Neural crest cell (in vitro differentiated cells): ENCODE data around the gene RELL1. TPM values are rescaled to one million over a fixed set of nuclear protein-coding genes. Genes with fewer than 3 reads are reported as not detected.
A peak's percentile ranks its signal among the peaks of the same experiment; 100 is the strongest.

Experiments
- DNase-seq: peaks from one replicate; pipeline ENCODE4 v3.0.0; 2021; ENCODE audit warnings: low read depth, mixed read lengths, low spot score
- H3K27ac Mint-ChIP-seq: one replicate; pipeline ENCODE4 v1.8.0; 2021; ENCODE audit warnings: mild to moderate bottlenecking, mixed read lengths; ENCODE audit not compliant: unreplicated experiment
- H3K27me3 Mint-ChIP-seq: 2 replicates; pipeline ENCODE4 v1.8.0; 2021; ENCODE audit warnings: low read depth, mild to moderate bottlenecking, mixed read lengths
- H3K36me3 Mint-ChIP-seq: 2 replicates; pipeline ENCODE4 v1.8.0; 2021; ENCODE audit warnings: low read depth, mild to moderate bottlenecking, mixed read lengths
- H3K4me1 Mint-ChIP-seq: 2 replicates; pipeline ENCODE4 v1.8.0; 2021; ENCODE audit warnings: mixed read lengths
- H3K4me3 Mint-ChIP-seq: one replicate; pipeline ENCODE4 v1.8.0; 2021; ENCODE audit warnings: mild to moderate bottlenecking, mixed read lengths
- H3K9me3 Mint-ChIP-seq: 2 replicates; pipeline ENCODE4 v1.8.0; 2021; ENCODE audit warnings: mixed read lengths
- CTCF ChIP-seq: fragments of 200-600 bp; sonication (generic); conservative IDR thresholded peaks from 2 replicates; pipeline ENCODE4 v1.5.0; 2021; ENCODE audit warnings: antibody characterized with exemption, mild to moderate bottlenecking
- total RNA-seq: library from RNA; stranded (reverse); gene quantifications from 2 replicates; pipeline ENCODE4 v1.2.1, GENCODE V29; 2021

The RELL1 gene
- total RNA-seq, 1 donor from 2014 or later = 30.3 TPM

GRCh38 chr4:37729649-37730004, 43.5 kb upstream of the RELL1 start:
- DNase-seq = no peak
- H3K36me3 Mint-ChIP-seq = no peaks in the 10 kb centered on the region
- H3K4me3 Mint-ChIP-seq = peak overlapping the region; percentile 22
- no peak for TF ChIP-seq CTCF
- peaks cover 50% of the 10 kb centered on the region for H3K4me1 Mint-ChIP-seq
- no peaks in the 10 kb centered on the region for H3K9me3 Mint-ChIP-seq
- no peaks in the 10 kb centered on the region for H3K27me3 Mint-ChIP-seq
- peak overlapping the region; percentile 95 for H3K27ac Mint-ChIP-seq

- Mint-ChIP-seq H3K4me1 (peaks cover 45% of the 10 kb centered on the region), H3K36me3 (no peaks in the 10 kb centered on the region), H3K9me3 (no peaks in the 10 kb centered on the region)
Measured at GRCh38 chr4:37728064-37728463, 41.9 kb upstream of the RELL1 start.

GRCh38 chr4:37727635-37728034, 41.5 kb upstream of the RELL1 start:
- DNase-seq = no peak
- Mint-ChIP-seq H3K36me3 (no peaks in the 10 kb centered on the region), H3K4me3 (no peak overlapping the region), H3K4me1 (peaks cover 41% of the 10 kb centered on the region), H3K9me3 (no peaks in the 10 kb centered on the region), H3K27me3 (no peaks in the 10 kb centered on the region), H3K27ac (no peak overlapping the region)
- TF ChIP-seq CTCF = no peak

More at GRCh38 chr4:37728064-37728463, 41.9 kb upstream of the RELL1 start:
- H3K27ac Mint-ChIP-seq = no peak overlapping the region
- H3K27me3 Mint-ChIP-seq = no peaks in the 10 kb centered on the region
- DNase-seq = no peak
- TF ChIP-seq CTCF = no peak
- no peak overlapping the region for H3K4me3 Mint-ChIP-seq

GRCh38 chr4:37726666-37727065, 40.5 kb upstream of the RELL1 start:
- DNase-seq = no peak
- H3K27me3 Mint-ChIP-seq = no peaks in the 10 kb centered on the region
- H3K4me1 Mint-ChIP-seq = peaks cover 41% of the 10 kb centered on the region
- no peak for TF ChIP-seq CTCF
- H3K9me3 Mint-ChIP-seq = no peaks in the 10 kb centered on the region
- H3K4me3 Mint-ChIP-seq = no peak overlapping the region
- H3K36me3 Mint-ChIP-seq = no peaks in the 10 kb centered on the region
- peak overlapping the region; percentile 23 for H3K27ac Mint-ChIP-seq

- Mint-ChIP-seq H3K27ac (no peak overlapping the region), H3K4me1 (peaks cover 37% of the 10 kb centered on the region), H3K4me3 (no peak overlapping the region), H3K9me3 (no peaks in the 10 kb centered on the region), H3K36me3 (no peaks in the 10 kb centered on the region), H3K27me3 (no peaks in the 10 kb centered on the region)
- DNase-seq = no peak
- no peak for TF ChIP-seq CTCF
Measured at GRCh38 chr4:37725718-37726117, 39.5 kb upstream of the RELL1 start.

GRCh38 chr4:37723067-37723466, 36.9 kb upstream of the RELL1 start:
- TF ChIP-seq CTCF = no peak

More at GRCh38 chr4:37723067-37723466, 36.9 kb upstream of the RELL1 start:
- Mint-ChIP-seq H3K9me3 (no peaks in the 10 kb centered on the region), H3K36me3 (no peaks in the 10 kb centered on the region), H3K27ac (peak overlapping the region; percentile 1), H3K4me3 (no peak overlapping the region), H3K4me1 (peaks cover 23% of the 10 kb centered on the region), H3K27me3 (no peaks in the 10 kb centered on the region)
- no peak for DNase-seq
